Central memory CD8-positive, alpha-beta T cell (primary cell): ENCODE data around the gene ZNF285.
"Not testable (repeated sequence)": the region's sequence is repeated elsewhere in the genome, so short reads cannot be mapped to it uniquely, and the experiment has no call there.

ENCODE experiments used
- ATAC-seq: fragments of 150-1000 bp; cut with Tn5 transposase; replicated peaks from 2 replicates; pipeline ENCODE4 v1.10.0; 2022; ENCODE audit warnings: mild to moderate bottlenecking, moderate FRiP score, moderate number of reproducible peaks; ENCODE audit not compliant: poor library complexity, severe bottlenecking; ENCODE audit errors: extremely low read depth
- DNase-seq, 2 donors: peaks; one replicate each; pipeline ENCODE4 v3.0.0; 2021; ENCODE audit warnings: low spot score in 2 of 2
- H3K27ac Mint-ChIP-seq: one replicate; pipeline ENCODE4 v1.8.0; 2022; ENCODE audit warnings: low read depth, mild to moderate bottlenecking, moderate library complexity, mixed read lengths
- H3K27me3 Mint-ChIP-seq: one replicate; pipeline ENCODE4 v1.8.0; 2022; ENCODE audit warnings: mixed read lengths
- H3K36me3 Mint-ChIP-seq: one replicate; pipeline ENCODE4 v1.8.0; 2022; ENCODE audit warnings: mild to moderate bottlenecking, moderate library complexity, mixed read lengths; ENCODE audit not compliant: insufficient read depth
- H3K4me1 Mint-ChIP-seq: one replicate; pipeline ENCODE4 v1.8.0; 2022; ENCODE audit warnings: mixed read lengths
- H3K4me3 Mint-ChIP-seq: one replicate; pipeline ENCODE4 v1.8.0; 2022; ENCODE audit warnings: mild to moderate bottlenecking, moderate library complexity, mixed read lengths
- H3K9me3 Mint-ChIP-seq: one replicate; pipeline ENCODE4 v1.8.0; 2022; ENCODE audit warnings: mixed read lengths

Gene ZNF285

GRCh38 chr19:44401139-44402115 is at the start of gene ZNF285:
ZNF285 (minus strand) TSS chr19:44401608; CDS start chr19:44397213, 4,395 bp downstream.
- Mint-ChIP-seq H3K4me3 (peak within 1 kb of the TSS; percentile 69), H3K9me3 (peaks cover 21% of the 10 kb centered on the region), H3K27ac (peak within 1 kb of the TSS; percentile 49), H3K36me3 (peaks cover 5% of the 10 kb centered on the region), H3K27me3 (no peaks in the 10 kb centered on the region), H3K4me1 (peaks cover 6% of the 10 kb centered on the region)
- DNase-seq (peak in 1 of 2 donors; percentile 13), ATAC-seq (no peak)

GRCh38 chr19:44447916-44448674 is 46.7 kb upstream of the ZNF285 start, which contains the start of gene ZNF229:
ZNF229 (minus strand) TSS chr19:44448472; CDS start chr19:44442847, 5,625 bp downstream.
- H3K27ac Mint-ChIP-seq: peak within 1 kb of the TSS; percentile 14
- H3K4me1 Mint-ChIP-seq: no peaks in the 10 kb centered on the region
- H3K4me3 Mint-ChIP-seq: peak within 1 kb of the TSS; percentile 66
- peaks cover 43% of the 10 kb centered on the region for H3K9me3 Mint-ChIP-seq
- peaks cover 22% of the 10 kb centered on the region for H3K27me3 Mint-ChIP-seq
- H3K36me3 Mint-ChIP-seq: no peaks in the 10 kb centered on the region
- DNase-seq (peak in 1 of 2 donors; percentile 9), ATAC-seq (no peak)

GRCh38 chr19:44438441-44438840 is 37.0 kb upstream of the ZNF285 start:
- Mint-ChIP-seq H3K27me3 (no peaks in the 10 kb centered on the region), H3K27ac (no peak overlapping the region), H3K4me3 (no peak overlapping the region), H3K36me3 (peaks cover 5% of the 10 kb centered on the region), H3K9me3 (peaks cover 36% of the 10 kb centered on the region), H3K4me1 (no peaks in the 10 kb centered on the region)
- no peak for DNase-seq
- ATAC-seq: no peak

- peaks cover 3% of the 10 kb centered on the region for H3K36me3 Mint-ChIP-seq
- ATAC-seq (no peak), DNase-seq (no peak)
- H3K27me3 Mint-ChIP-seq: no peaks in the 10 kb centered on the region
- H3K4me3 Mint-ChIP-seq: no peak overlapping the region
- H3K4me1 Mint-ChIP-seq: no peaks in the 10 kb centered on the region
- peaks cover 30% of the 10 kb centered on the region for H3K9me3 Mint-ChIP-seq
- no peak overlapping the region for H3K27ac Mint-ChIP-seq
These were observed 34.0 kb upstream of the ZNF285 start for GRCh38 chr19:44435441-44435840.

- Mint-ChIP-seq H3K27me3 (no peaks in the 10 kb centered on the region), H3K36me3 (peaks cover 3% of the 10 kb centered on the region), H3K27ac (no peak overlapping the region), H3K9me3 (peaks cover 42% of the 10 kb centered on the region), H3K4me3 (no peak overlapping the region), H3K4me1 (no peaks in the 10 kb centered on the region)
- no peak for DNase-seq
- ATAC-seq: no peak
These were observed 29.5 kb upstream of the ZNF285 start for GRCh38 chr19:44430956-44431355.

- not testable (repeated sequence) for H3K27ac Mint-ChIP-seq, ATAC-seq, H3K27me3 Mint-ChIP-seq, H3K4me1 Mint-ChIP-seq, H3K4me3 Mint-ChIP-seq, DNase-seq, H3K36me3 Mint-ChIP-seq
- peaks cover 29% of the 10 kb centered on the region for H3K9me3 Mint-ChIP-seq
These were observed 14.1 kb upstream of the ZNF285 start for GRCh38 chr19:44415553-44415952.

GRCh38 chr19:44389268-44389667 is 12.1 kb downstream of the ZNF285 start:
- DNase-seq, H3K4me3 Mint-ChIP-seq, ATAC-seq, H3K27ac Mint-ChIP-seq, H3K36me3 Mint-ChIP-seq, H3K4me1 Mint-ChIP-seq, H3K27me3 Mint-ChIP-seq: not testable (repeated sequence)
- H3K9me3 Mint-ChIP-seq: peaks cover 26% of the 10 kb centered on the region

- ATAC-seq: no peak
These were observed 26.6 kb downstream of the ZNF285 start for GRCh38 chr19:44374789-44375188.

GRCh38 chr19:44371815-44372480 is 29.5 kb downstream of the ZNF285 start:
- H3K27me3 Mint-ChIP-seq: no peaks in the 10 kb centered on the region
- H3K9me3 Mint-ChIP-seq: peaks cover 19% of the 10 kb centered on the region
- H3K27ac Mint-ChIP-seq: no peak overlapping the region
- ATAC-seq (no peak), DNase-seq (no peak)
- H3K4me1 Mint-ChIP-seq: no peaks in the 10 kb centered on the region
- no peak overlapping the region for H3K4me3 Mint-ChIP-seq
- no peaks in the 10 kb centered on the region for H3K36me3 Mint-ChIP-seq

More at GRCh38 chr19:44374789-44375188, 26.6 kb downstream of the ZNF285 start:
- no peak overlapping the region for H3K27ac Mint-ChIP-seq
- DNase-seq: no peak
- H3K4me1 Mint-ChIP-seq: no peaks in the 10 kb centered on the region
- H3K27me3 Mint-ChIP-seq: no peaks in the 10 kb centered on the region
- H3K36me3 Mint-ChIP-seq: no peaks in the 10 kb centered on the region
- peaks cover 13% of the 10 kb centered on the region for H3K9me3 Mint-ChIP-seq
- H3K4me3 Mint-ChIP-seq: no peak overlapping the region

GRCh38 chr19:44367024-44367423 is 34.4 kb downstream of the ZNF285 start:
- H3K36me3 Mint-ChIP-seq: no peaks in the 10 kb centered on the region
- ATAC-seq (no peak), DNase-seq (no peak)
- no peak overlapping the region for H3K4me3 Mint-ChIP-seq
- no peaks in the 10 kb centered on the region for H3K27me3 Mint-ChIP-seq
- H3K9me3 Mint-ChIP-seq: peaks cover 16% of the 10 kb centered on the region
- H3K27ac Mint-ChIP-seq: no peak overlapping the region
- H3K4me1 Mint-ChIP-seq: no peaks in the 10 kb centered on the region

- DNase-seq: no peak
- H3K27me3 Mint-ChIP-seq: no peaks in the 10 kb centered on the region
- no peak within 1 kb of the TSS for H3K27ac Mint-ChIP-seq
- no peaks in the 10 kb centered on the region for H3K4me1 Mint-ChIP-seq
- H3K4me3 Mint-ChIP-seq: peak within 1 kb of the TSS; percentile 19
- H3K36me3 Mint-ChIP-seq: no peaks in the 10 kb centered on the region
- peaks cover 21% of the 10 kb centered on the region for H3K9me3 Mint-ChIP-seq
- ATAC-seq: no peak
These were observed 44.9 kb downstream of the ZNF285 start, which contains the start of gene ZNF112 for GRCh38 chr19:44356383-44357111. ZNF112 (minus strand) TSS chr19:44356680; CDS start chr19:44340539, 16,141 bp downstream.
